OCI-LY1 (cell line): Measurements from ENCODE around the gene SVBP.

Source experiments
- EZH2 ChIP-seq: fragments of 200-600 bp; sonication (generic), shearing (Covaris generic); IDR thresholded peaks from 2 replicates; pipeline ENCODE4 v1.8.0; 2017; ENCODE audit warnings: borderline replicate concordance, mixed run types, mild to moderate bottlenecking, antibody characterized with exemption, low read length, moderate library complexity, mixed read lengths
- TF ChIP-seq, protein P1 (sequence below): fragments of 200-600 bp; sonication (generic), shearing (Covaris generic); IDR thresholded peaks from 2 replicates; pipeline ENCODE4 v1.5.1; 2017; ENCODE audit warnings: mild to moderate bottlenecking, antibody characterized with exemption, low read length, moderate library complexity, mixed read lengths

DNA sequence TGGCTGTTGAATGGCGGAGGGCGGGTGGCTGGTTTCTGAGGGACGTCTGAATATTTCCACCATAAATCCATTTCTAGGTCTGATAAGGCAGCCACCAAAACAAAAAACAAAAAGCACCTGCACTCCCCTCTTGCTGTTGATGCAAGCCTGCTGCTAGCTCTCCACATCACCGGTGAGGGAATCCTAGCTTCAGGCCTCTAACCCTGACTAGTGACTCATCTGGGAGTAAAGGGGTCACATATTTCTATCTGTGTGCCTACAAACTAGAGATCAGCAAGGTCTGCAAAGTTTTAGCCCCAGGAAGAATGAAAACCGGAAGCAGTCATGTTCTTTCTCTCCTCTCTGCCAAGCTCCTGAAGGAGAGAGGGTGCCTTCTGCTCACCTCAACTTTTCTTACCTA, 10.6 kb downstream of the SVBP start:
- no peak for TF ChIP-seq EZH2
- TF ChIP-seq, protein P1, sequence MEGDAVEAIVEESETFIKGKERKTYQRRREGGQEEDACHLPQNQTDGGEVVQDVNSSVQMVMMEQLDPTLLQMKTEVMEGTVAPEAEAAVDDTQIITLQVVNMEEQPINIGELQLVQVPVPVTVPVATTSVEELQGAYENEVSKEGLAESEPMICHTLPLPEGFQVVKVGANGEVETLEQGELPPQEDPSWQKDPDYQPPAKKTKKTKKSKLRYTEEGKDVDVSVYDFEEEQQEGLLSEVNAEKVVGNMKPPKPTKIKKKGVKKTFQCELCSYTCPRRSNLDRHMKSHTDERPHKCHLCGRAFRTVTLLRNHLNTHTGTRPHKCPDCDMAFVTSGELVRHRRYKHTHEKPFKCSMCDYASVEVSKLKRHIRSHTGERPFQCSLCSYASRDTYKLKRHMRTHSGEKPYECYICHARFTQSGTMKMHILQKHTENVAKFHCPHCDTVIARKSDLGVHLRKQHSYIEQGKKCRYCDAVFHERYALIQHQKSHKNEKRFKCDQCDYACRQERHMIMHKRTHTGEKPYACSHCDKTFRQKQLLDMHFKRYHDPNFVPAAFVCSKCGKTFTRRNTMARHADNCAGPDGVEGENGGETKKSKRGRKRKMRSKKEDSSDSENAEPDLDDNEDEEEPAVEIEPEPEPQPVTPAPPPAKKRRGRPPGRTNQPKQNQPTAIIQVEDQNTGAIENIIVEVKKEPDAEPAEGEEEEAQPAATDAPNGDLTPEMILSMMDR = no peak
